ENCODE results near the gene SHF.

The SHF gene

DNA sequence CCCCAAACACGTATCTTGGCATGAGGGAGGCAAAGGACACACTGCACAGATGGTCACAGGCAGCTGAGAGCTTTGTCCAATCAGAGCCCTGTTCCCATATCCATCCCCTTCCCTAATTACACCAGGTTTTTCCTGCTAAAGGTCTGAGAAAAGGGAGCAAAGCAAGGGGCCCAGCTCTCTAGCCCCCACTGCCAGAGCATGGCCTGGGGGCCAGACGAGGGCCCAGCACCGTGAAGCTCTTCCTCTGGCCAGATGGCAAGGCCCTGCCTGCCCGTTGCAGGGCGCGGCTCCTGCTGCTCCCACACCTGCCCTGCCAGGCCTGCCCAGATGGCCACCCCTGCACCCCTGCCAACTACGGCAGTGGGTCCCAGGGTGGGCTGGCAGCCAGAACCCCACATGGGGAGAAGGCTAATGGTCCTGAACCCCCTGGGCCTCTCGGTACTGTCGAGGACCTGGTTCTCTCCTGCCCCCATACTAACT lies 3.2 kb downstream of the SHF start:
- Mint-ChIP-seq H3K27ac (no peak overlapping the region), H3K27me3 (ENCODE audit: low read depth) (peaks cover 13% of the 10 kb centered on the region), H3K4me1 (ENCODE audit: low read depth) (peaks cover 18% of the 10 kb centered on the region), H3K36me3 (ENCODE audit: low read depth) (no peaks in the 10 kb centered on the region), H3K4me3 (no peak overlapping the region), H3K9me3 (no peaks in the 10 kb centered on the region)

- no peak overlapping the region for H3K27ac Mint-ChIP-seq
- no peak overlapping the region for H3K4me3 Mint-ChIP-seq
- peaks cover 16% of the 10 kb centered on the region for H3K4me1 Mint-ChIP-seq (ENCODE audit: low read depth)
- H3K27me3 Mint-ChIP-seq (ENCODE audit: low read depth): peaks cover 10% of the 10 kb centered on the region
- H3K36me3 Mint-ChIP-seq (ENCODE audit: low read depth): no peaks in the 10 kb centered on the region
- no peaks in the 10 kb centered on the region for H3K9me3 Mint-ChIP-seq
Measured at GRCh38 chr15:45183511-45183910, 4.3 kb downstream of the SHF start.

DNA sequence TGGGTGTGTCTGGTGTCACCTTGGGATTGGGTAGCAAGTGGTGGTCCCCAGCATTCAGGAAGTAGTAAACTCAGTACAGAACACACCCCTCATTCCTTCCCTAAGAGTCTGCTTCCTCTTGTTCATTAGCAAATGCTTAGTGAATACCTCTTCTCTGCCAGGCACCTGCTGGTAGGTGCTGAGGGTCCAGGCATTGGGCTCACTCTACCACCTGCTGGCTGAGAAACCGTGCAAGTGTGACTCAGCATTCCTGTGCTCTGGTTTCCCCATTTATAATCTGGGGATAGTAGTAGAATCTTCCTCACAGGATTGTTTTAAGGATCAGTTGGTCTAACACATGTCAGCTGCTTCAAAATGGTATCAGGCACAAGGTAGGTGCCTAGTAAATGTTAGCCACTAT lies 4.8 kb downstream of the SHF start:
- Mint-ChIP-seq H3K9me3 (no peaks in the 10 kb centered on the region), H3K4me3 (no peak overlapping the region), H3K36me3 (ENCODE audit: low read depth) (no peaks in the 10 kb centered on the region), H3K27me3 (ENCODE audit: low read depth) (peaks cover 6% of the 10 kb centered on the region), H3K4me1 (ENCODE audit: low read depth) (peaks cover 13% of the 10 kb centered on the region), H3K27ac (no peak overlapping the region)

GRCh38 chr15:45181491-45182285 lies 6.1 kb downstream of the SHF start:
- peaks cover 9% of the 10 kb centered on the region for H3K4me1 Mint-ChIP-seq (ENCODE audit: low read depth)
- H3K27ac Mint-ChIP-seq: no peak overlapping the region
- H3K36me3 Mint-ChIP-seq (ENCODE audit: low read depth): no peaks in the 10 kb centered on the region
- H3K4me3 Mint-ChIP-seq: no peak overlapping the region
- H3K9me3 Mint-ChIP-seq: no peaks in the 10 kb centered on the region
- H3K27me3 Mint-ChIP-seq (ENCODE audit: low read depth): peaks cover 2% of the 10 kb centered on the region

DNA sequence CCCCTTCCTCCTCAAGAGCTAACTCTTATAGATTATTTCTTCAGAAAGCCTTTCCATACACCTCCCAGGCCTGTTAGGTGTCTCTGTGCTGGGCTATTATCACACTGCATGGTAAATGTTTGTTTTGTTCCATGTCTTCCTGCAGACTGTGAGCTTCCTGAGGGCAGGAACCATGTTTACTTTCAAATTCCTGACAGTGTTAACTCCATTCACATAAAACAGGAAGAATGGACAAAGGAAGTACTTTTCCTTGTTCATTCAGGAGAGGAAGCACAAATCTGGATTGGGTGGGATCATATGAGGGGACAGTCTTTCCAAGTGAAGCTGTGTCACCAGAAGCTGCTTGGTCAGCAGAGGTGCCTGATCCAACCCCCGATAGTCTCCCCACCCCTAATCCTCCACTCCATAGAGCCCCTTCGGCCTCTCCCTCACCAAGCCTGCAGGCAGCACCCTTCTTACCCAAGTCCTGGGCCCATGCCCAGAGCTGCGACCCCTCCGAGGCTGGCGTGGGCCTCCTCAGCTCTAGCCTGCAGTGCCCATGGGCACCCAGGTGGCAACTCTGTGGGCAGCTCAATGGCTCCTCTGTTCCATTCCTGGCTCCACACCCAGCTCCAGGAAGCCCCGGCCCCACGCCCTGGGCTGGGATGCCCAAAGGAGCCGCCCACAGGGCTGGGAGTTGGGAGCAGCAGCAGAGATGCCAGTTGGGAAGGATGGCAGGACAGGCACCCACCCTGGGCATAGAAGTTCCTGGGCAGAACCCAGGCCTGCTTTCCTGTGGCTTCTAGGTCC lies 6.9 kb downstream of the SHF start:
- no peaks in the 10 kb centered on the region for H3K27me3 Mint-ChIP-seq (ENCODE audit: low read depth)
- no peak overlapping the region for H3K27ac Mint-ChIP-seq
- H3K9me3 Mint-ChIP-seq: no peaks in the 10 kb centered on the region
- H3K4me1 Mint-ChIP-seq (ENCODE audit: low read depth): peaks cover 9% of the 10 kb centered on the region
- H3K4me3 Mint-ChIP-seq: no peak overlapping the region
- no peaks in the 10 kb centered on the region for H3K36me3 Mint-ChIP-seq (ENCODE audit: low read depth)

DNA sequence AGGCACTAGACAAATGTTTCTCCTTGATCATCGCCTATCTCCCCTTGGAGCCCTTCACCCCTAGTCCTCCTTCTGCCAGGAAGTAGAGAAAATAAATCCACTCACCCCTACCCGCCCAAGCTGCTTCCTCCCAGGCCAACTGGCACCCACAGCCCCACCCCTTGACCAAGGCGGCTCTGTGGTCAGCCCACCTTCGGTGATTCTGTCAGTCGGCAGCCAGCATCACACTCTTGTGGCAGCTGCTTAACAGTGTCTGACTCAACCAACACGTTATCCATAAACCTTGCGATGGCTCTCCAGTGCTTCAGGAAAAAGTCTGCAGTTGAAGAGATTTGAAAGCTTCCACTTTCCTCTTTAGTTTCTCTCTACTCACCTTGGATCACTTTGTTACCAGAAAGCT lies 7.6 kb downstream of the SHF start:
- H3K36me3 Mint-ChIP-seq (ENCODE audit: low read depth): no peaks in the 10 kb centered on the region
- no peak overlapping the region for H3K27ac Mint-ChIP-seq
- H3K27me3 Mint-ChIP-seq (ENCODE audit: low read depth): no peaks in the 10 kb centered on the region
- peaks cover 9% of the 10 kb centered on the region for H3K4me1 Mint-ChIP-seq (ENCODE audit: low read depth)
- H3K9me3 Mint-ChIP-seq: no peaks in the 10 kb centered on the region
- no peak overlapping the region for H3K4me3 Mint-ChIP-seq

GRCh38 chr15:45179221-45179985 lies 8.4 kb downstream of the SHF start:
- no peak overlapping the region for H3K27ac Mint-ChIP-seq
- no peaks in the 10 kb centered on the region for H3K27me3 Mint-ChIP-seq (ENCODE audit: low read depth)
- H3K9me3 Mint-ChIP-seq: no peaks in the 10 kb centered on the region
- peaks cover 9% of the 10 kb centered on the region for H3K4me1 Mint-ChIP-seq (ENCODE audit: low read depth)
- H3K36me3 Mint-ChIP-seq (ENCODE audit: low read depth): no peaks in the 10 kb centered on the region
- no peak overlapping the region for H3K4me3 Mint-ChIP-seq

DNA sequence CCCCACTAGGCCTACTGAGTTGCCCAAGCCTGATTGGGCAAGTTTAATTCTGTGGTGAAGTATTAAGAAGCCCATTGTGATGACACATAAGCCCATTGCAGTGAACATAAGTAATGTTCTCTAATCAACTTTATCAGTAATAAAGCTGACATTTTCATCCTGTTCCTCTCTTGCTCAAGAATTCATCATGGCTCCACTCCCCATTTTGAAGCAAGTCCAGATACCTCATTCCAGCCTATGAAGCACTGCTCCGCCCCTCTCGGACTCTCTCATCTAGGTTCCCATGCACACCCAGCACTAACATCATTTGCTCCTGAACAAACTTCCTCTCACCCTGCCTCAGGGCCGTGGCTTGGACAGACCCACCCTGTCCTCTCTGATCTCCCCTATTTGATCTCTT lies 10.5 kb downstream of the SHF start:
- Mint-ChIP-seq H3K9me3 (no peaks in the 10 kb centered on the region), H3K4me1 (ENCODE audit: low read depth) (peaks cover 8% of the 10 kb centered on the region), H3K27ac (no peak overlapping the region), H3K4me3 (no peak overlapping the region), H3K36me3 (ENCODE audit: low read depth) (no peaks in the 10 kb centered on the region), H3K27me3 (ENCODE audit: low read depth) (no peaks in the 10 kb centered on the region)

DNA sequence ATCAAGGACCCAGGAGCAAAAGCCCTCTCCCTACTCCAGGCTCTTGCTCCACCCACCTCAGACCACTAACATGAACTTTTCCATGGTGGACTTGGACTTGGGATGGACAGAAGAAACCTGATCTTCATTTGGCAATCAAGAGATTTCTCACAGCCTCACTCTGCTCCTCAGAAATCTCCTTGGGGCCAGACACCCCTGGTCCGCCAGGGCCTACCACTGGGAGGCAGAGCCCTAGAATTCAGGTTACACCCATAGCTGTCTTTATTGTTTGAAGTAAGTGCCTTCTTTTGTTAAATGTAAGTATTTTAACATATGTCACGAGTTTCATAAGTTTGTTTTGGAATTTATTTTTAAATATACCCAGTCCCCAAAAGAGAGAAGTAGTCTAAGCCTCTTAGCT lies 13.2 kb downstream of the SHF start:
- H3K4me1 Mint-ChIP-seq (ENCODE audit: low read depth): no peaks in the 10 kb centered on the region

DNA sequence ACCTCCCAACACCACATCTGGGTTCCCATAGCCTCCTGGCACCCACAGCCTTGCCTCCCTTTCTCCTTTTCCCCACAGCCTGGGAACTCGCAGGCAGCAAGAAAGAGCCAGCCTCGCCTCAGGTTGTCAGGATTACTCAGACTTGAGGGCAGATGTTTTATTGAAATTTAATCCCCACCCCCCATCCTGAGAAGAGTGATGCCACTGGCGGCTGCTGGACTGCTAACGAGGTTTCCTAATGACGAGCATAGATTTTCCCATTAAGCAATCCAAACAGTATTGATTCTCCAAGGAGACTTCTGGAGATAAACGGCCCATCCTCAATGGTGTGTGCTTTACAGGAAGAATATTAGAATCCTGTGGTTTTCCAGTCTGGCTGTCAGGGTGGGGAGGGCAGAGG lies 13.7 kb downstream of the SHF start:
- no peaks in the 10 kb centered on the region for H3K36me3 Mint-ChIP-seq (ENCODE audit: low read depth)
- no peak overlapping the region for H3K4me3 Mint-ChIP-seq
- H3K9me3 Mint-ChIP-seq: no peaks in the 10 kb centered on the region
- no peak overlapping the region for H3K27ac Mint-ChIP-seq
- no peaks in the 10 kb centered on the region for H3K27me3 Mint-ChIP-seq (ENCODE audit: low read depth)
- H3K4me1 Mint-ChIP-seq (ENCODE audit: low read depth): no peaks in the 10 kb centered on the region

More for the DNA sequence above, 13.2 kb downstream of the SHF start:
- Mint-ChIP-seq H3K36me3 (ENCODE audit: low read depth) (no peaks in the 10 kb centered on the region), H3K27ac (no peak overlapping the region), H3K27me3 (ENCODE audit: low read depth) (no peaks in the 10 kb centered on the region), H3K4me3 (no peak overlapping the region), H3K9me3 (no peaks in the 10 kb centered on the region)

- Mint-ChIP-seq H3K27ac (no peak overlapping the region), H3K9me3 (no peaks in the 10 kb centered on the region), H3K4me3 (no peak overlapping the region), H3K4me1 (ENCODE audit: low read depth) (peaks cover 3% of the 10 kb centered on the region), H3K36me3 (ENCODE audit: low read depth) (no peaks in the 10 kb centered on the region), H3K27me3 (ENCODE audit: low read depth) (no peaks in the 10 kb centered on the region)
Measured at GRCh38 chr15:45171912-45172311, 15.9 kb downstream of the SHF start.

- no peaks in the 10 kb centered on the region for H3K9me3 Mint-ChIP-seq
- no peaks in the 10 kb centered on the region for H3K36me3 Mint-ChIP-seq (ENCODE audit: low read depth)
- peaks cover 15% of the 10 kb centered on the region for H3K4me1 Mint-ChIP-seq (ENCODE audit: low read depth)
- no peak overlapping the region for H3K27ac Mint-ChIP-seq
- no peak overlapping the region for H3K4me3 Mint-ChIP-seq
- H3K27me3 Mint-ChIP-seq (ENCODE audit: low read depth): no peaks in the 10 kb centered on the region
Measured at GRCh38 chr15:45169608-45170480, 17.9 kb downstream of the SHF start.

DNA sequence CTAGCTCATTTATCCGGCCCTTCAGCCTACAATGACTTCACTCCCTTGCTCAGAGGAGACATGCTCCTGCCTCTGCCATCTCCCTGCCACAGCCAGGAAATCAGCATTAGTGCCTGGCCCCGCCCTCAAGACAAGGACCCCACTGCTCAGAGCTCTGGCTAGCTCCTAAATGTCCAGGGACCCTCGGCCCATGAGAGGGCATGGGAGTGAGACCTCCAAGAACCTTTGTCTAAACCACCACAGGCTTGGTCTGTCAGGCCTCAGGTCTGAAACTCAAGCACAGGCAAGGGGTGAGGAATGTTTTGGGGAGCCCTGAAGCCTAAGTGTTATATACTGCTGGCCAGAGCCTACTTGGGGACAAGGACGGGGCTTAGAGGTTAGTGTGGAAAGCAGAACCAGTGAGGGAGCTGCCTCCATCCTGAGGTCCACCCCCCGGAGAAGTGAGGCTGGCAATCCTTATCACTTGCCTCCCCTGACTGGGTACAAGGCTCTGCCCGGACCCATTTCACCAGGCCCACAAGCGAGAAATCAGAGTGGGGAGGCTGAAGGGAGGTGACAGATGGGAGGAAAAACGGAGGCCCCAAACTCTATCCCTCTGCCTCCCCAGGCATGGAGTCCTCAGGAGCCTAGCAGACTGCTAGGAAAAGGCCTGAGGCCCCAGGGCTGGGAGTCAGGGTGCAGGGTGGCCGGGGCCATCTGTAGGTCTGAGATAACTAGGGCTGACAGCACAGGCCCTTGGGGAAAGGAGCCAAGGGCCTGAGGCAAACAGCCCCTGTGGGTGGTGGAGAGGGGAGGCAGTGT lies 18.8 kb downstream of the SHF start:
- H3K27me3 Mint-ChIP-seq (ENCODE audit: low read depth): no peaks in the 10 kb centered on the region
- H3K4me3 Mint-ChIP-seq: peak overlapping the region; percentile 53
- no peaks in the 10 kb centered on the region for H3K36me3 Mint-ChIP-seq (ENCODE audit: low read depth)
- H3K4me1 Mint-ChIP-seq (ENCODE audit: low read depth): peaks cover 16% of the 10 kb centered on the region
- H3K27ac Mint-ChIP-seq: peak overlapping the region; percentile 39
- H3K9me3 Mint-ChIP-seq: no peaks in the 10 kb centered on the region

All from T-helper 1 cell treated with Interleukin-12 subunit alpha and Interleukin-12 subunit beta and Interleukin-4 antibody, amounts not matched to agents 30 μg/mL and 1 μg/mL, for 36 hours (primary cell).